AG04449 (cell line): ENCODE results near the gene PAIP2B.

Experiments used
- CTCF ChIA-PET: fragments of 350-600 bp; formaldehyde crosslinking; extraction: SDS; loops from one replicate; lab custom pipeline; 2021; ENCODE audit warnings: antibody characterized with exemption; lab: Yijun Ruan, JAX
- POLR2A ChIA-PET: fragments of 400-600, 350-600 bp; formaldehyde crosslinking; extraction: SDS; loops from one replicate; lab custom pipeline; 2020; ENCODE audit warnings: antibody characterized with exemption, inconsistent platforms; lab: Yijun Ruan, JAX
- DNase-seq: peaks from one replicate; pipeline ENCODE4 v3.0.0-alpha.2; 2010; ENCODE audit warnings: low read depth, low spot score
- H3K4me3 ChIP-seq: 2 replicates; pipeline ENCODE4 v1.5.1; 2011; ENCODE audit warnings: low read depth, mild to moderate bottlenecking, control low read depth, low read length
- TF ChIP-seq, protein P1 (sequence below): IDR thresholded peaks from one replicate; pipeline ENCODE4 v1.5.1; 2011; ENCODE audit warnings: mild to moderate bottlenecking, moderate library complexity, low read length, control low read depth, inconsistent platforms; ENCODE audit not compliant: insufficient read depth; ENCODE audit errors: missing control alignments

PAIP2B gene

DNA sequence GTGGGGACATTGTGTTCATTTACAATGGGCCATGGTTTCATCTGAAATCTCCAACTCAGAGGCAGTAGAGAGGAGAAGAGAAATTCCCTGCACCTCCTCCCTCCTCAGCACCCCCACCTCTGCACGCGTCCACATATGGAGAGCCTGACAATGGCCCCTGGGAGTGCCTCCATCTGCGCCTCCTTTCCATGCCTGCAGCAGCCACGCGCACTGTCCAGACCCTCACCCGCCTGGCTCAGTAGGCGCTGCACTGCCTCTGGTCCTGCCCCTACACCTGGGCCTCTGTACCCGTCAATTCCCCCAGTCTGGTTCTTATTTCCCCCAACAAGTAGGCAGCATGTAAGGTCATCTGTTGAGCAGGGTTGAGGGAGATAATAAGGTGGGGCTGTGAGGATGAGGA is 72.6 kb downstream of the PAIP2B start:
- TF ChIP-seq, protein P1, sequence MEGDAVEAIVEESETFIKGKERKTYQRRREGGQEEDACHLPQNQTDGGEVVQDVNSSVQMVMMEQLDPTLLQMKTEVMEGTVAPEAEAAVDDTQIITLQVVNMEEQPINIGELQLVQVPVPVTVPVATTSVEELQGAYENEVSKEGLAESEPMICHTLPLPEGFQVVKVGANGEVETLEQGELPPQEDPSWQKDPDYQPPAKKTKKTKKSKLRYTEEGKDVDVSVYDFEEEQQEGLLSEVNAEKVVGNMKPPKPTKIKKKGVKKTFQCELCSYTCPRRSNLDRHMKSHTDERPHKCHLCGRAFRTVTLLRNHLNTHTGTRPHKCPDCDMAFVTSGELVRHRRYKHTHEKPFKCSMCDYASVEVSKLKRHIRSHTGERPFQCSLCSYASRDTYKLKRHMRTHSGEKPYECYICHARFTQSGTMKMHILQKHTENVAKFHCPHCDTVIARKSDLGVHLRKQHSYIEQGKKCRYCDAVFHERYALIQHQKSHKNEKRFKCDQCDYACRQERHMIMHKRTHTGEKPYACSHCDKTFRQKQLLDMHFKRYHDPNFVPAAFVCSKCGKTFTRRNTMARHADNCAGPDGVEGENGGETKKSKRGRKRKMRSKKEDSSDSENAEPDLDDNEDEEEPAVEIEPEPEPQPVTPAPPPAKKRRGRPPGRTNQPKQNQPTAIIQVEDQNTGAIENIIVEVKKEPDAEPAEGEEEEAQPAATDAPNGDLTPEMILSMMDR = no peak
- POLR2A ChIA-PET = no interaction called here
- no peak for DNase-seq
- CTCF ChIA-PET = interaction anchor here (1.4 to 4.7 kb wide), 4 partner anchors 9 to 154 kb away, joined by 3 to 18 read pairs (median 10); no protein-coding TSS in a partner anchor
- H3K4me3 ChIP-seq = no peak overlapping the region

DNA sequence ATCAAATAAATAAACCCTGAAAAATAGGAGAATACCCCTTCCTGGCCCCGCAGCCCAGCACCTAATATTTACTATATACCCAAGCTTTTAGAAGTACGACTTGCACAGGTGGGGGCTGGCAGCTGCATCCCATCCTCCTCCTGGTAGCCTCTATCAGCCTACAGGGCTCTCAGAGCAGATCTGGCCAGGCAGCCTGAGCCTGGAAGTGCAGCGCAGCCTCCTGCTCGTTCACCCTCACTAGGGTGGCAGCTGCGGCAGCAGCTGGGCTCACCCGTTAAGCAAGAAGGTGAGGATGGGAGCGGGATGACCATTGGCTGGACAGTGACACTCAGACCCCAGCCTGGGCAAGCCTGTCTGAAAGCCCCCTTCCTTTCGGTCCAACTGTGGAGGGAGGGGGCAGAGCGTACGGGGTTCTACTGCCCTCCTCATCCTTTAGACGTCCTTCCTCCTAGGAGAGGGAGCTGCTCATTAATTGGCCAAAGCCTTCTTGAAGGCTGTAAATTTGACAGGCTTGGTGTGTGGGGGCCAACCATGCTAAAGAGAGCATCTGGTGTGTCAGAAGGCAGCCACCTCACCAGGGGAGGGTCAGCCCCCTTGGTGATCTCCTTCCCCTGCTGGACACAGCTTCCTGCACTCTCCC is 73.2 kb downstream of the PAIP2B start:
- CTCF ChIA-PET = interaction anchor here (1.4 to 4.7 kb wide), 3 partner anchors 53 to 154 kb away, joined by 3 to 18 read pairs (median 3); no protein-coding TSS in a partner anchor
- POLR2A ChIA-PET = no interaction called here
- TF ChIP-seq, protein P1 = no peak
- DNase-seq = no peak
- no peak overlapping the region for H3K4me3 ChIP-seq

DNA sequence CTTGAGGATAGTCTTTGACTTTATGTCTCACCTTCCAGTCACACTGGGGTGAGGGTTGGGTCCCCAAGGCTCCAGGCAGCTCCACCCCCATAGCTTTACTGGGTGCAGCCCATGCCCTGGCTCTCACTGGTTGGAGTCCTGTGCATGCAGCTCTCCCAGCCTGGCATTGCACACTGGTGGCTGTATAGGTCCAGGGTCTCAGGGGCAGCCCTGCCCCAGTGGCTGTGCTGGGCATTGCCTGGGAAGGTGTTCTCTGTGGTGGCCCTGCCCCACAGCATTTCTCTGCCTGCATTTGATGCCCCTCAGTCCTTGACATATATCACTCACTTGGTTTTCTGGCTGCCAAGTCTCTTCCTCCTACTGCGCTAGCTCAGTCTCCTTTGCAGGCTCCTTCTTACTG is 75.3 kb downstream of the PAIP2B start:
- TF ChIP-seq, protein P1 = no peak
- no peak for DNase-seq
- POLR2A ChIA-PET = no interaction called here
- CTCF ChIA-PET = interaction anchor here (1.4 kb wide), 1 partner anchor 51 kb away, joined by 5 read pairs; no protein-coding TSS in a partner anchor
- no peak overlapping the region for H3K4me3 ChIP-seq

DNA sequence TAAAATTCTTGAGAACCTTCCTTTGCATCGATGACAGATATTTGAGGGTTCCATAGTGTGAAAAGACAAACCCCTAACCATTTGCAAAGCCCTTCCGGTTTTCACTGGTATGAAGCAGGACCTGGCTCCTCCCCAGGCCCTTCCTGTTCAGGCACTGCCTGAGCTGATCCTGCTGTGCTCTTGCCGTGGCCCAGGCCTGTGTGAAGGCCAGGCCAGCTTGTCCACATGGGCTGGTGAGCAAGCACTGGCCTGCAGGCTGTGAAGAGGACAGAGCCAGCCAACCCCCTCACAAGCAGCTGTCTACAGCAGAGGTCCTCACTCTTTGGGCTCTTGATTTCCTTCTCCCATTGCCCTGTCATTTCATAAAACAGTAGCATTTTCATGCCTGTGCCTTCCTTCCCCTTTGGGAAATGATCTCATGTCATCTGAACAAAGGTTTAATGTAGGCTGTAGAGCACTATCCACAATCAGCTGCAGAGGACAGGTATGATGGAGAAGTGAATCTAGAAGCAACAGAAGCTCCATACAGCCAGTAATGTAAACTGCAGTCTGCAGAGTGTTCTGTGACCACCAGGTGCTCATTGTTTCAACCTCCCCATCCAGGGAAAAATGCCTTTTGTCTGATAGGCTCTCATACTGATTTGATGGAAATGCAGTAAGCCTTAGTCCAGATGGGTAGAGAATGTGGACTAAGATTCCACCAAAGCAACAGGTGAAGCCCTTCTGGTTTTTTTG is 76.7 kb downstream of the PAIP2B start:
- ChIA-PET CTCF (interaction anchor here (0.6 to 1.4 kb wide), 4 partner anchors 7 to 73 kb away, joined by 3 to 5 read pairs (median 3); no protein-coding TSS in a partner anchor), POLR2A (no interaction called here)
- no peak for DNase-seq
- no peak overlapping the region for H3K4me3 ChIP-seq
- TF ChIP-seq, protein P1 = no peak

DNA sequence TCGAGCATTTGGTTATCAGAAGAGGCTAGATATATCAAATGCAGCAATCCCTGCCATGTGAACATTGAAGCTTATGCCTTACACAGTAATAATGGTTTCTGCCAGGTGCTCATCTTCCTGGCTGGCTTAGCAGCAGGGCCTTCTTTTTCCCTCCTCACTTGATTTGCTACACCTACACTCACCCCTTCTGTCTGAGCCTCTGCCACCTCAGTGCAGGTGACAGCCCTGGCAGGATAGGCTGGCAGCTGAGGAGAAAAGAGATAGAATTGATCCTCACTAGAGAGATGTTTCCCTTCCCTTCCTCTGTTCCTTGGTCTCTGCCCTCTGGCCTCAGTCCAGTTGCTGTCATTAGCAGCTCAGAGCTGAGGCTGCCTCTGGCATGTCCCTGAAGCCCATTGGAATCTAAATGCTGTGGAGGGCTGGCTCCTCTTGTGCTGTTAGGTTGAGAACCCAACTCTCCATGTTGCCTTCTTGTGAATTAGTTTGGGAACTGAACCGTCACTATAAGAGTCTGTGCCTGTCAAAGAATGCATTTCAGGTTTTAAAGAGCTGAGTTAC is 78.3 kb downstream of the PAIP2B start:
- ChIA-PET POLR2A (no interaction called here), CTCF (interaction anchor here (1.0 to 1.2 kb wide), 3 partner anchors 9 to 362 kb away, joined by 3 to 4 read pairs (median 3); no protein-coding TSS in a partner anchor)
- no peak overlapping the region for H3K4me3 ChIP-seq
- TF ChIP-seq, protein P1 = no peak
- DNase-seq = no peak
